Measurements from ENCODE around the gene HAUS1. TPM values are rescaled to one million over a fixed set of nuclear protein-coding genes. Genes with fewer than 3 reads are reported as not detected.

Gene HAUS1
- total RNA-seq (1 to 10 TPM; 4.6 to 10.0 (median 7.6) TPM), polyA plus RNA-seq (10 to 100 TPM in 1 of 2 donors, 1 to 10 TPM in 1; 9.6 to 10.9 TPM)

GRCh38 chr18:46104128-46104911 lies at the start of gene HAUS1:
HAUS1 (plus strand) TSS chr18:46104385; CDS start chr18:46104412, 27 bp downstream.
- Histone ChIP-seq H3K9me3 (no peaks in the 10 kb centered on the region), H3K36me3 (no peaks in the 10 kb centered on the region), H3K27me3 (no peaks in the 10 kb centered on the region), H3K27ac (peak within 1 kb of the TSS; percentile 35 to 70 (median 52)), H3K4me1 (peaks cover 0 to 4% (median 0%) of the 10 kb centered on the region in 3 donors), H3K4me3 (peak within 1 kb of the TSS; percentile 58 to 94 (median 81))
- TF ChIP-seq CTCF (IDR thresholded peaks at IDR 0.05) = no peak
- intact Hi-C loops (cut with DNase I) = no loop called here
- DNase-seq (peak; percentile 89 to 97 (median 93)), ATAC-seq (peak; percentile 99), FAIRE-seq (no peak)
- 0 to 1% methylated on average over 55 to 57 of the region's 57 CpGs for WGBS, 2 donors

- Histone ChIP-seq H3K4me1 (peaks cover 3 to 12% (median 8%) of the 10 kb centered on the region in 3 donors), H3K4me3 (no peak overlapping the region), H3K27ac (no peak overlapping the region), H3K36me3 (no peaks in the 10 kb centered on the region), H3K27me3 (no peaks in the 10 kb centered on the region), H3K9me3 (no peaks in the 10 kb centered on the region)
- no peak for ATAC-seq
- intact Hi-C loops (cut with DNase I) = no loop called here
- 78 to 83% methylated on average over 6 of the region's 6 CpGs for WGBS, 2 donors
- FAIRE-seq = no peak
- DNase-seq = no peak
- no peak for TF ChIP-seq CTCF (IDR thresholded peaks at IDR 0.05)
These were observed 49.0 kb upstream of the HAUS1 start for GRCh38 chr18:46054956-46055837.

- intact Hi-C loops (cut with DNase I) = no loop called here
- Histone ChIP-seq H3K4me3 (no peak overlapping the region), H3K36me3 (no peaks in the 10 kb centered on the region), H3K27ac (no peak overlapping the region), H3K4me1 (peaks cover 3 to 12% (median 8%) of the 10 kb centered on the region in 3 donors), H3K9me3 (no peaks in the 10 kb centered on the region), H3K27me3 (no peaks in the 10 kb centered on the region)
- 65 to 67% methylated on average over 4 of the region's 4 CpGs for WGBS, 2 donors
- no peak for TF ChIP-seq CTCF (IDR thresholded peaks at IDR 0.05)
- ATAC-seq = no peak
- DNase-seq = no peak
- FAIRE-seq = no peak
These were observed 48.4 kb upstream of the HAUS1 start for GRCh38 chr18:46055838-46056230.

GRCh38 chr18:46060359-46060841 lies 43.8 kb upstream of the HAUS1 start:
- intact Hi-C loops (cut with DNase I) = no loop called here
- no peak for ATAC-seq

More at GRCh38 chr18:46060359-46060841, 43.8 kb upstream of the HAUS1 start:
- Histone ChIP-seq H3K27ac (no peak overlapping the region), H3K4me1 (no peaks in the 10 kb centered on the region), H3K36me3 (no peaks in the 10 kb centered on the region), H3K9me3 (no peaks in the 10 kb centered on the region), H3K4me3 (no peak overlapping the region), H3K27me3 (no peaks in the 10 kb centered on the region)
- DNase-seq (no peak), FAIRE-seq (no peak)
- 89 to 95% methylated on average over 3 of the region's 3 CpGs for WGBS, 2 donors
- TF ChIP-seq CTCF (IDR thresholded peaks at IDR 0.05) = no peak

All from pancreas (tissue), 10 donors.